Fibroblast of skin of scalp (primary cell): ENCODE measurements around the gene MS4A12. TPM values are rescaled to one million over a fixed set of nuclear protein-coding genes. Genes with fewer than 3 reads are reported as not detected.
"Not testable (repeated sequence)": the region's sequence is repeated elsewhere in the genome, so short reads cannot be mapped to it uniquely, and the experiment has no call there.

Experiments used
- DNase-seq: peaks from one replicate; pipeline ENCODE4 v3.0.0-alpha.2; 2013
- polyA plus RNA-seq, 2 experiments: library from polyadenylated mRNA; unstranded; fragments of 120-200 nt; gene quantifications; one replicate each; pipeline ENCODE4 v1.2.1, GENCODE V29; 2013; ENCODE audit not compliant: insufficient read length in 2 of 2

The MS4A12 gene, protein sequence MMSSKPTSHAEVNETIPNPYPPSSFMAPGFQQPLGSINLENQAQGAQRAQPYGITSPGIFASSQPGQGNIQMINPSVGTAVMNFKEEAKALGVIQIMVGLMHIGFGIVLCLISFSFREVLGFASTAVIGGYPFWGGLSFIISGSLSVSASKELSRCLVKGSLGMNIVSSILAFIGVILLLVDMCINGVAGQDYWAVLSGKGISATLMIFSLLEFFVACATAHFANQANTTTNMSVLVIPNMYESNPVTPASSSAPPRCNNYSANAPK
- polyA plus RNA-seq (2013, experiment 1 of 2; ENCODE audit: insufficient read length), result not detected
- polyA plus RNA-seq (2013, experiment 2 of 2; ENCODE audit: insufficient read length), result not detected

- DNase-seq, result no peak
Measured at GRCh38 chr11:60492488-60493009, at the start of gene MS4A12. Gene MS4A12 (plus strand): TSS chr11:60492778. CDS start chr11:60497319, 4,541 bp downstream.

GRCh38 chr11:60447070-60447469, 45.5 kb upstream of the MS4A12 start:
- DNase-seq, result no peak

DNA sequence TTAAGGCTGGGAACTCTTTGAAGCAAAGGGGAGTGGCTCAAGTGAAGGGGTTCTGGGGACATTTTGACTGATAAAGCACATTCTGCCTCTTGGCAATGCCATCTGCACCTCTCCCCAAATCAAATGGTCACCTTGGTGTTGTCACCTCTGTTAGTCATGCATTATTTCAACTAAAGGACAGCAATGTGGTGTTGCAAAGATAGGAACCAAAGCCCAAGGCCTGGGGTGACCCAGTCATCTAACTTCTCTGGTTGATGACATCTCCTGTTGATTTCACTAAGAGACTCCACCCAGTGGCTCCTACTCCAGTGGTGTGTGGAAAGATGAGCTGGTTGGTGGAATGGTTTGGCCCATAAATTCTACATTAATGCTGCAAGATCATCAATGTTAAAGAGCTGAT, 44.7 kb upstream of the MS4A12 start:
- DNase-seq, result no peak

DNA sequence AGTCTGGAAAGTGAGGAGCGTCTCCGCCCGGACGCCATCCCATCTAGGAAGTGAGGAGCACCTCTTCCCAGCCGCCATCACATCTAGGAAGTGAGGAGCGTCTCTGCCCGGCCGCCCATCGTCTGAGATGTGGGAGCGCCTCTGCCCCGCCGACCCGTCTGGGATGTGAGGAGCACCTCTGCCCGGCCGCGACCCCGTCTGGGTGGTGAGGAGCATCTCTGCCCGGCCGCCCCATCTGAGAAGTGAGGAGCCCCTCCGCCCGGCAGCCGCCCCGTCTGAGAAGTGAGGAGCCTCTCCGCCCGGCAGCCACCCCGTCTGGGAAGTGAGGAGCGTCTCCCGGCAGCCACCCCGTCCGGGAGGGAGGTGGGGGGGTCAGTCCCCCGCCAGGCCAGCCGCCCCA, 41.4 kb upstream of the MS4A12 start:
- not testable (repeated sequence) for DNase-seq

- DNase-seq, result no peak
Measured at GRCh38 chr11:60454212-60454611, 38.4 kb upstream of the MS4A12 start.

DNA sequence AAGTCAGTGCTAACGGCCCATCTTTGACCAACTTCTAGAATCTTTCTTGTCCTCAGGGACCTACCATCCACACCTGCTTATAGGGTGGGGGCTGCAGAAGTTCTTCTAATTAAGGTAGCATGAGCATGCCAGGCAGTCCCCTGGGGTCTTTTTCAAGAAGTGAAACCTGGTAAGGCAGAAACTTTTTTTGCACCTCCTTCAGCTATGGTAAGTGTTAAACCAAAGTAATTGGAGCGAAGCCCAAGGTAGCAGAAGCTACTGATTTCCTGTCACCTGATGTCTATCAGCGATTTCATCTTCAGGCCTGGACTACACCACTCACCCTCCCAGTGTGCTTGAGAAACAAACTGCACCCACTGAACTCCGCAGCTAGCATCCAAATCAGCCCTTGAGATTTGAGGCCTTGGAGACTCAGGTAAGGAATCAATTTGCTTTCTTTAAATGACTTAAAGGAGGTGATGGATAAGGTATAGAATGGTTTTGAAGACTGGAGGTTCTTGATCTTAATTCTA, 37.0 kb upstream of the MS4A12 start, which contains the start of gene MS4A1:
Gene MS4A1, plus strand, starts transcription at position 317 of the 512 bp plus-strand sequence. CDS start 6,528 bp downstream, outside the sequence.
- no peak for DNase-seq

DNA sequence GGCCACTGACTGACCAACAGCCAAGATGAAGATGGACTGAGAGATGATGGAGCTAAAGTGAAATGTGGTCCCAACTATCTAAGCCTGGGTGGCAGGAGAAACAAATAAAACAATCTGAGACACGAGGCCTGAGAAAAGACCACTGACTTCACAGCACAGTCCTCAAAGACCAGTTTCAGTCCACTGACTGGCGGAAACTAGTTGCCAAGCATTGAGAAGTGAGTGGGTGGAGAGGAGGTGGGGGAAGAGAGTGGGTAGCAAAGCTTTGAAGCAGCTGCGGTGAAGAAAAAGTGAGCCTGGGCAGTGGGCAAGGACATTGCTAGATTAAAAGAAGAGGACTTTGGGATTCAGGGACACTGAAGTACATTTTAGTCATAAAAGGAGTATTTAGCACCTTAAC, 35.0 kb upstream of the MS4A12 start:
- DNase-seq, result no peak

DNA sequence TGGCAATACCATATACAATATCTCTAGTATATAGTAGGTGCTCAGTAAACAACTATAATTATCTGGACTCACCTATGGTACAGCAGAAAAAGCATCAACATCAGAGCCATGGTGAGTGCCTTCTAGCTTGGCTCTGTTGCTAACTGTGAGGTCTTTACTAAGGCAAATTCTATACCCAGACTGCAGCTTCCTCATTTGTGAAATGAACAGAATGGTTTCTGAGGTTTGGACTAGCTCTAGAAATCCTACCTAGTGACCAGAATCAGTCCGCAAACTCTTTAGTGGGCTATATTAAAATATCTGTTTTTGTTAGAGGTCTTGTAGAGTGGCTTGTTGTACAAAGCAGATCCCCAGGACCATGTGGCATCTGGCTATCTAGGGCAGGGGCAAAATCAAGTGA, 33.2 kb upstream of the MS4A12 start:
- DNase-seq, result no peak

- no peak for DNase-seq
Measured at GRCh38 chr11:60468829-60469228, 23.7 kb upstream of the MS4A12 start.

DNA sequence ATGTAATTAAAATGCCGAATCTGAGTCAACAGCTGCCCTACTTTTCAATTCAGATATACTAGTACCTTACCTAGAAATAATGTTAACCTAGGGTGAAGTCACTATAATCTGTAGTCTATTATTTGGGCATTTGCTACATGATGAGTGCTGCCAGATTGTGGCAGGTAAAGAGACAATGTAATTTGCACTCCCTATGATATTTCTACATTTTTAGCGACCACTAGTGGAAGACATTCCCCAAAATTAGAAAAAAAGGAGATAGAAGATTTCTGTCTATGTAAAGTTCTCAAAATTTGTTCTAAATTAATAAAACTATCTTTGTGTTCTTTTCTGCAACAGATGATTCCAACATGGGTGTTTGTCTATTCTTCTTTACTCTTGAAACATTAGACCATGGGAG, 22.9 kb upstream of the MS4A12 start:
- no peak for DNase-seq

DNA sequence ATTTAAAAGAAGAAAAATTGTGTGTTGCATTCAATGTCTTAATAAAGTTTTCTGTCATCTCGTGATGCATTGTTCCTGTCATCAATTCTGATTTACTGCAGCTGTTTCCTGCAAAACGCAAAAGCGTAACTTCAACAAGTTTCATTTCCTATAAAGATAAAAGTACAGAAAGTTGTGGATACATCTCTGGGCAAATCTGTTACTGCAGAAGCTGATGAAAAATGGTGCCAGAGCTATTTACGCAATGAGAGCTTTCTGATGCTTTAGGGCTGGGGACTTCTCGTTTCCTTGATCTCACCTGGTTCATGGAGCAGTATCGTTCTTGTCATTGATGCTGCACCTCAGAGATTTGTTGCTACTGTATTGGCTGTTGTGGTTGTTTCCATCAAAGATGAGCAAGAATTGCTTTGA, 15.5 kb upstream of the MS4A12 start:
- no peak for DNase-seq

DNA sequence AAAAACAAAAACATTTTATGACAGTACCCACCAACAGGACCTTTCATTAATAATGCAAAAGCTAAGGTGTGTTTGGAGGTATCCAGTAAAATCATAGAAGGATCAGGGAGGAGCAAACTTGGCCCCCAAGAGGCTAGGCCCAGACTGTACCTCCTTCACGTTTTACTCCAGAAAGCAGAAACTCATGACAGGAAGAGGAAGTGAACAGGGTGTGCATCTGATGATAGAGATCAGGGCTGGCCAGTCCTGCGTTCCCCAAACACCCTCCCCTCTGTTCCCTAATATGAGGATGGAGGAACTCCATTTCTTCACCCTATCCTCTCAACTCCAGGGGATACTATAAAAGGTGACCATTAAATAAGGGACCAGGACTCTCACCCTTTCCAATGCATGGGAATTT, 10.2 kb upstream of the MS4A12 start:
- DNase-seq, result no peak

DNA sequence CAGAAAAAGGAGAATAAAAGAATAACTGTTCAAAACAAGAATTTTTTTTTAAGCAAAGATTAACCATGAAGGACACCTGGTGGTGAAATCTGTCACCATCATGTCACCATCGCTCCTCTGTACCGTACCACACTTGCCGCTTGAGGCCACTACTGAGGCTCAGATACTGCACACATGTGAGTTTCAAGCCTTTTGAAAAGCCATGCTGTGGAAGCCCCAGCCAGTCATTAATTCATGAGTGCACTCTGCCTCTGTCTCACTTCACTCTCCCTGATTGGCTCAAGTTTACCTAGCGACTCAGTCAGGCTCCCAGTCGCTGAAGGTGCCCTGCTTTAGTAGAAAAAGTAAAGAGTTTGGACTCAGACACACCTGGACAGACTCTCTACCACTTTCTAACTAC, 6.6 kb upstream of the MS4A12 start:
- no peak for DNase-seq

DNA sequence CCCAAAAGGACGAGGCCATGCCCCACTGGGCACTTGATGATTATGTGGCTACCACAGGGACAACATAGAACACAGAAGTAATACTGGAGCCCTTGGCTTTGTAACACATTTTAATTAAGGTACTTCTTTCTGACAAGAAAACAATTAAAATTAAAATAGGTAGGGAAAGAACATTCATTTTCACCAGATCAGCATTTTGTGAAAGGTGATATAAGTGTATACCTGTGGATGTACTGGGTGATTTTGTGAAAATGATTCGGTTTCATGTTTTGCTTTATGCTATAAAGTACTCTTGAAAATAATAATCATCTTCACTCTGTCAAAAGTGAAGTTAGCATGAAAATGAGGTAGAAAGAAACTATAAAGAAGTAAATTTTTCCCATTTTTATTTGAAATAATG, 876 bp downstream of the MS4A12 start:
- DNase-seq, result no peak

DNA sequence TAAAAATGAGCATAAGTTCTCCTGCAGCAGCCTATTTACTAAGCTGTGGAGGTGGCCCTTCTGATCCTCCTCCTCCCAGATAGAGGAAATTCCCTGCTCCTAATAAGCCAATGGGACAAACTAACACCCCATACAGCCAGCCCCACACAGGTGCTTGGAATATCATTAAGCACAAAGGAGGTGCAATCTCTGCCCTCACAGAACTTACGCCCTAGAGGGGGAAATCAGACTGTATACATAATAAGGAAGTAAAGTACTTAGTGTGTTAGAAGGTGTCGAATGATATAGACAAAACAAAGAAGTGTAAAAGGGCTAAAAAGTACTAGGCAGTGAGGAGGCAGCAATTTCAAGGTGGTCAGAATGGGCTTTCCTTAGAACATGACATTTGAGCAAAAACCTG, 5.8 kb downstream of the MS4A12 start:
- DNase-seq, result no peak

DNA sequence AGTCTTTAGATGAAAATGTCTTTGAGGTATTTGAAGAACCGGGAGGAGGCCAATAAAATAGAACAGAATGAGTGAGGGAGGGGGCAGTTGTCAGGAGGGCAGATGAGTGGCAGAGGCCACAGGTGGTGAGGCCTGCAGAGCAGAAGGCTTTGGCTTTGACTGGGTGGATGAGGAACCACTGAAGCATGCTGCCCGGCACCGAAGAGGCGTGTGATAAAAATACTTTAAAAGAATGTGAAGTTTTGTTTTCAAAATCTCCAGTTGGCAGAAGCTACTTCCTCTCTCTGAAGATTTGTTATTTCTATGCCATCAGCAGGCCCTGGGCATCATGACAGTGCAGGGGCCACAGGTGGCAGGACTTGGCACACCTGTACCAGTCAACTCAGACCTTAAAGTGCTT, 6.3 kb downstream of the MS4A12 start:
- no peak for DNase-seq

DNA sequence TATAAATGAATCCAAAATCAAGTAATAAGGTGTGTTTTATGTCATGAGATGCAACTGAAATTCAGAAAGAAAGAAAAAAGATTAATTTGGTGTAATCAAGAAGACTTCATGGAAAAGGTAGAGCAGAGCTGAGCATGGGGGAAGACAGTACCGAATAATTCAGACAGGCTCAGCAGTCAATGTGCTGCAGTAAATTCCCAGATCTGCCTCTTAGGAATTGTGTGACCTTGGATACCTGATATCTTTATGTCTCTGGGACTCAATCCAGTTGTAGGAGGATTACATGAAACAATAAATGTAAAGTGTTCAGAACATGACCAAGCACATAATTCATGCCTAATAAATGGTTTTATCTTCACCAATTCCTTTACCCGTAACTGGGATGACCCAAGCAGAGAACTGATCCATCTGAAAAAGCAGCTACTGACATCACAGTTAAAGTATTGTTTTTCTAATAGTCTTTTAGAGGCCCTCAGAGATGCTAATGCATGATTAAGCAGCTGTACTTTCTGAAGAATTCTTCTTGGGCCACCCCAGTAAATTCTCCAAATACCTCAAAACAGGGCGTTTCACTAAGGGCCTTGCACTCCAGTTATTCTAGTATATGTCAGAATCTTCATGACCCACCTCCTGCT, 7.8 kb downstream of the MS4A12 start:
- DNase-seq, result peak; percentile 1

DNA sequence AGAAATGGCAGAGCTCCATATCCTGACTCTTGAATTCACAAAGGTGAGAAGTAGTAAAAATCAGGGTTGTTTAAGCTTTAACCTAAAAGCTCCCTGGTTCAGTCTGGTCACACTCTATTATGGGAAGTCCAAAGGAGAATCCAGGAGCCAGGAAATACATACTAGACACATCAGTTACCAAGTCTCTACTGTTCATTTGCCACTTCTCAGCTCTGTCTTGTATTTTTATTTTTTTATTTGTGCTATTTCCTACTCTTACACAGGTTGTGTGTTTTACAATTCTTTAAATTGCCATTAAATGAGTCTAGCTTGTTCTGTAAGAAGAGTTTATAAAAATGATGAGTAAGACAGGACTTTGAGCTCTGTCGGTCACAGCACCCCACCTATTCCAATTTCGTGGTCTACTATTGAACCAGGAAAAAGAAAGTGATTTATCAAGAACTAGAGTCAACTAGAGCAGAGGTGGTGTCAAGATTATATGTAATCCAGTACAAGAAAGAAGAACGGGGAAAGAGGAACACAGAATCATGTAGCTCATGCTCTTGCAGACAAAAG, 9.7 kb downstream of the MS4A12 start:
- no peak for DNase-seq

- DNase-seq, result no peak
Measured at GRCh38 chr11:60504219-60504905, 11.8 kb downstream of the MS4A12 start.

- DNase-seq, result not testable (repeated sequence)
Measured at GRCh38 chr11:60509609-60510008, 17.0 kb downstream of the MS4A12 start.

- not testable (repeated sequence) for DNase-seq
Measured at GRCh38 chr11:60510209-60510608, 17.6 kb downstream of the MS4A12 start.

DNA sequence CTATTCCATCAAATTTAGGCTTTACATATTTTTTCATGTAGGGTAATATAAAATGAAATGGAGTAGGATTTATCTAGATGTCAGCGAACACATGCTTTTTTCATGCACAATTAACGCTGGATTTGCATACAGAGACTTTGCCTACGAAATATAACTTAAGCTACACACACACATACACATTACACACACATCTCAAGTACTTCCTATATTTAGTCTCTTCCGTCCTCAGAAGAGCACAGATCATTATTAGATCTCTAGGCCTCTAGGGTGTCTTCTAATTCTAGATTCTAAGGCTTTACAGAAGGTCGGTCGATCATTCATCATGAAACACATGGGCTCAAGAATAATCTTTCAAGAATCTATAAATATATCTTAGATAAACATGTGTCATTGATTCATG, 18.8 kb downstream of the MS4A12 start:
- DNase-seq, result no peak
